Trophoblast cell (in vitro differentiated cells and primary cell): Measurements from ENCODE around the gene KCND2.
A peak's percentile ranks its signal among the peaks of the same experiment; 100 is the strongest.

Source experiments
- DNase-seq, 2 donors: peaks; one replicate each; pipeline ENCODE4 v3.0.0-alpha.2; 2016
- H2AFZ ChIP-seq: 2 replicates; pipeline ENCODE4 v1.6.1; 2013; ENCODE audit warnings: low read length, moderate library complexity, mild to moderate bottlenecking; ENCODE audit not compliant: insufficient read depth, poor library complexity
- H2AK5ac ChIP-seq: 2 replicates; pipeline ENCODE4 v1.6.1; 2013; ENCODE audit warnings: mild to moderate bottlenecking, low read length
- H2BK120ac ChIP-seq: 2 replicates; pipeline ENCODE4 v1.6.1; 2013; ENCODE audit warnings: low read length, mild to moderate bottlenecking, moderate library complexity; ENCODE audit not compliant: insufficient read depth, poor library complexity
- H2BK12ac ChIP-seq: 2 replicates; pipeline ENCODE4 v1.6.1; 2013; ENCODE audit warnings: mild to moderate bottlenecking, low read length, moderate library complexity
- H2BK5ac ChIP-seq: 2 replicates; pipeline ENCODE4 v1.6.1; 2013; ENCODE audit warnings: low read length, low read depth, moderate library complexity, mild to moderate bottlenecking; ENCODE audit not compliant: poor library complexity
- H3K14ac ChIP-seq: 2 replicates; pipeline ENCODE4 v1.6.1; 2013; ENCODE audit warnings: mild to moderate bottlenecking, low read length
- H3K18ac ChIP-seq: 2 replicates; pipeline ENCODE4 v1.6.1; 2013; ENCODE audit warnings: mild to moderate bottlenecking, low read length
- H3K23ac ChIP-seq: 2 replicates; pipeline ENCODE4 v1.6.1; 2013; ENCODE audit warnings: low read length
- H3K27ac ChIP-seq: 2 replicates; pipeline ENCODE4 v1.5.1; 2013; ENCODE audit warnings: low read depth, mild to moderate bottlenecking, inconsistent platforms, low read length, moderate library complexity
- H3K27me3 ChIP-seq: 2 replicates; pipeline ENCODE4 v1.6.1; 2013; ENCODE audit warnings: inconsistent platforms, mild to moderate bottlenecking, low read length, moderate library complexity; ENCODE audit not compliant: insufficient read depth
- H3K36me3 ChIP-seq, 2 experiments: 1 replicate in 1 of 2; 2 replicates in 1 of 2; pipeline ENCODE4 v1.6.1; 2013; ENCODE audit warnings: low read length in 2 of 2, mild to moderate bottlenecking in 2 of 2, moderate library complexity in 1 of 2; ENCODE audit not compliant: insufficient read depth in 2 of 2, control insufficient read depth in 1 of 2
- H3K4ac ChIP-seq: 2 replicates; pipeline ENCODE4 v1.6.1; 2013; ENCODE audit warnings: low read depth, mild to moderate bottlenecking, low read length, moderate library complexity
- H3K4me1 ChIP-seq, 2 experiments: 1 replicate in 1 of 2; 2 replicates in 1 of 2; pipeline ENCODE4 v1.6.1; 2013; ENCODE audit warnings: low read length in 2 of 2, mild to moderate bottlenecking in 2 of 2, moderate library complexity in 1 of 2; ENCODE audit not compliant: insufficient read depth in 2 of 2, control insufficient read depth in 1 of 2
- H3K4me2 ChIP-seq: 2 replicates; pipeline ENCODE4 v1.6.1; 2013; ENCODE audit warnings: inconsistent platforms, mild to moderate bottlenecking, low read length, moderate library complexity
- H3K4me3 ChIP-seq: 2 replicates; pipeline ENCODE4 v1.5.1; 2013; ENCODE audit warnings: mild to moderate bottlenecking, low read depth, low read length, inconsistent platforms
- H3K79me1 ChIP-seq: one replicate; pipeline ENCODE4 v1.6.1; 2013; ENCODE audit warnings: low read length
- H3K79me2 ChIP-seq: 2 replicates; pipeline ENCODE4 v1.6.1; 2013; ENCODE audit warnings: low read length, mild to moderate bottlenecking; ENCODE audit not compliant: control insufficient read depth, insufficient read depth, poor library complexity
- H3K9ac ChIP-seq: 2 replicates; pipeline ENCODE4 v1.6.1; 2013; ENCODE audit warnings: mild to moderate bottlenecking, low read length
- H3K9me3 ChIP-seq: 2 replicates; pipeline ENCODE4 v1.6.1; 2013; ENCODE audit warnings: low read depth, mild to moderate bottlenecking, control low read depth, inconsistent platforms, low read length; ENCODE audit not compliant: insufficient read depth
- H4K12ac ChIP-seq: 2 replicates; pipeline ENCODE4 v1.6.1; 2013; ENCODE audit warnings: low read depth, mild to moderate bottlenecking, low read length, moderate library complexity
- H4K8ac ChIP-seq: 2 replicates; pipeline ENCODE4 v1.6.1; 2013; ENCODE audit warnings: low read depth, mild to moderate bottlenecking, low read length, moderate library complexity
- H4K91ac ChIP-seq: one replicate; pipeline ENCODE4 v1.6.1; 2013; ENCODE audit warnings: low read depth, mild to moderate bottlenecking, low read length, moderate library complexity
- WGBS: extraction: QIAGEN DNeasy Blood & Tissue Kit; methylation state at CpG from one replicate; pipeline ENCODE4 v1.1.7; 2013; ENCODE audit warnings: missing lambda C conversion rate; ENCODE audit not compliant: insufficient read length, insufficient coverage; ENCODE audit errors: extremely low coverage; 5-methylcytosine and 5-hydroxymethylcytosine counted together

KCND2 gene

DNA sequence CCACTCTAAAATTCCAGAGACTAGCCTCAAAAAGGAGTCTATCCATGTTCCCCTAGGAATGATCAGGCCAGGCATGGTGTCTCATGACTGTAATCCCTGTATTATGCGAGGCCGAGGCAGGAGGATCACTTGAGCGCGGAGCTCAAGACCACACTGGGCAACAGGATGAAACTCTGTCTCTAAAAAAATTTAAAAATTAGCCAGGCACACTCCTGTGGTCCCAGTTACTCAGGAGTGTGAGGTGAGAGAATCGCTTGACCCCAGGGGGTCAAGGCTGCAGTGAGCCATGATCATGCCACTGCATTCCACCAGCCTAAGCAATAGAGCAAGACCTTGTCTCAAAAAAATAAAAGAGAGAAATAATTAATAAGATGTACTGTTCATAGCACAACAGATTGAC is 256.8 kb downstream of the KCND2 start:
- no peak overlapping the region for H3K4ac ChIP-seq
- no peak overlapping the region for H3K9ac ChIP-seq
- H2AFZ ChIP-seq, result no peak overlapping the region
- no peaks in the 10 kb centered on the region for H3K4me1 ChIP-seq
- H2AK5ac ChIP-seq, result no peak overlapping the region
- H4K91ac ChIP-seq, result no peak overlapping the region
- H3K23ac ChIP-seq, result no peak overlapping the region
- no peaks in the 10 kb centered on the region for H3K79me1 ChIP-seq
- H4K12ac ChIP-seq, result no peak overlapping the region
- H3K9me3 ChIP-seq, result no peaks in the 10 kb centered on the region
- H3K4me3 ChIP-seq, result no peak overlapping the region
- H3K27ac ChIP-seq, result no peak overlapping the region
- no peaks in the 10 kb centered on the region for H3K27me3 ChIP-seq
- no peak overlapping the region for H3K14ac ChIP-seq
- H2BK5ac ChIP-seq, result no peak overlapping the region
- no peaks in the 10 kb centered on the region for H3K36me3 ChIP-seq
- H2BK120ac ChIP-seq, result no peak overlapping the region
- no peaks in the 10 kb centered on the region for H3K79me2 ChIP-seq
- no peak overlapping the region for H4K8ac ChIP-seq
- no CpG with 5 or more reads among the region's 5 CpGs for WGBS
- no peak overlapping the region for H2BK12ac ChIP-seq
- no peak overlapping the region for H3K4me2 ChIP-seq
- no peak for DNase-seq
- no peak overlapping the region for H3K18ac ChIP-seq

DNA sequence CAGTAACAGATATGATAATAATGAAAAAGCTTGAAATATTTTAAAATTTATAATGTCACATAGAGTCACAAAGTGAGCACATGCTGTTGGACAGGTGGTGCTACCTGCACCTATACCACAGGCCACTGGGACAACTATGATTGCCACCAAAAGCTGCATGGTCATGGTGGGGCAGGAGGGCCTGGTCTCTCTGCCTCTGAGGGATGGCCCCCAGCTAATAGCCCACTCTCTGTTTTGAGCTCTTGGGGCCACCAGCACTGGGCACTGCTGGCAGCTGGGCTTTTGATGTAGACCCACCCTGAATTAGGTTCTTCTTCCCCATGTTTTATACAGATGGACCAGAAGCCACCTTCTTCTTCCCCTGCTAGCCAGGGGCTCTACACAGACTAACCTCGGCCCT is 265.4 kb downstream of the KCND2 start:
- Histone ChIP-seq H2BK5ac (no peak overlapping the region), H3K9ac (no peak overlapping the region), H3K36me3 (no peaks in the 10 kb centered on the region), H2AFZ (no peak overlapping the region), H3K4me1 (no peaks in the 10 kb centered on the region), H3K4me3 (peak overlapping the region; percentile 50), H3K79me2 (no peaks in the 10 kb centered on the region), H3K79me1 (no peaks in the 10 kb centered on the region), H4K12ac (no peak overlapping the region), H3K4me2 (no peak overlapping the region), H2BK12ac (no peak overlapping the region), H3K23ac (no peak overlapping the region), H3K9me3 (no peaks in the 10 kb centered on the region), H3K18ac (no peak overlapping the region), H4K8ac (no peak overlapping the region), H2BK120ac (no peak overlapping the region), H3K27me3 (no peaks in the 10 kb centered on the region), H2AK5ac (no peak overlapping the region), H3K27ac (no peak overlapping the region), H3K4ac (no peak overlapping the region), H3K14ac (no peak overlapping the region), H4K91ac (no peak overlapping the region)
- no peak for DNase-seq
- no CpG with 5 or more reads among the region's 1 CpG for WGBS

DNA sequence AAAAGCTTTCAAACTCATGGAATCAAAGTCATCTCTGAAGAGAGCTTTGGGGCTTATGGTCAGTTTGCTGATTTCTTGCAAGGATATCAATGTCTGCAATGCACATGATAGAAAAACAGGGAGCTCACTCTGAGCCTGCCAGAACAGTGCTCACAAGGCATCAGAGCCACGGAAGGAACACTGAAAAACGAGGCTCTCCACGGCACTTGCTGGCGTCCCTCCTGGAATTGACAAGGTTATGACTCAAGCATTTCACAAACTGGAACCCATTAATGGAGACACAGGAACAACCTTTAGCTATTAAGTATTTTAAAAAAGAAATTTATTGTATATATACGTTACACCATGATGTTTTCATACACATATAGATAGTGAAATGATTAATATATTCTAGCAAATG is 266.3 kb downstream of the KCND2 start:
- no peak overlapping the region for H2BK12ac ChIP-seq
- no peak overlapping the region for H2BK5ac ChIP-seq
- H2BK120ac ChIP-seq, result no peak overlapping the region
- no peak overlapping the region for H4K12ac ChIP-seq
- H3K14ac ChIP-seq, result no peak overlapping the region
- peak overlapping the region; percentile 34 for H3K9ac ChIP-seq
- peak overlapping the region; percentile 15 for H3K23ac ChIP-seq
- no peak overlapping the region for H2AK5ac ChIP-seq
- no peaks in the 10 kb centered on the region for H3K9me3 ChIP-seq
- no peaks in the 10 kb centered on the region for H3K27me3 ChIP-seq
- H3K18ac ChIP-seq, result no peak overlapping the region
- H4K91ac ChIP-seq, result no peak overlapping the region
- H4K8ac ChIP-seq, result no peak overlapping the region
- no peaks in the 10 kb centered on the region for H3K4me1 ChIP-seq
- H3K79me2 ChIP-seq, result no peaks in the 10 kb centered on the region
- no peak overlapping the region for H3K4me3 ChIP-seq
- H3K4me2 ChIP-seq, result no peak overlapping the region
- H3K4ac ChIP-seq, result no peak overlapping the region
- DNase-seq, result no peak
- no peaks in the 10 kb centered on the region for H3K36me3 ChIP-seq
- WGBS, result no CpG with 5 or more reads among the region's 5 CpGs
- H2AFZ ChIP-seq, result no peak overlapping the region
- no peaks in the 10 kb centered on the region for H3K79me1 ChIP-seq
- H3K27ac ChIP-seq, result no peak overlapping the region

DNA sequence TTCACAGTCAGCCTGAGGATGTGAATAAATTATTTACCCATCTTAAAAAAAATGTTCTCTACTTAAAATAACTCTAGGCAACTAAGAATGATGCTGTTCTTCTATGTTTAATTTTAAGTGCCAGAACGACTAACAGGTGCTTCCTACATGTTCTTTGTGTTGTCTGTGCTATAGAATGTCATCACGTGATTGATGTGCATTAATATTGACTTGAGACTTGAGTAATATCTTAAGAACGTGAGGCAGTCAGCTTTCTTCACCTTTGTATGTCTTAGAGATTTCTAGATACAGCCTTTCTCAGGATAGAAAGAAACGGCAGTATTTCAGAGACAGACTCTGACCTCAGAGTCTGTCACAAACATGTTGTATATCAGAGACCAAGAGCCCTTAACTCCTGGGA is 274.6 kb downstream of the KCND2 start:
- Histone ChIP-seq H3K27ac (no peak overlapping the region), H3K79me1 (no peaks in the 10 kb centered on the region), H3K4me1 (no peaks in the 10 kb centered on the region), H2BK5ac (no peak overlapping the region), H2BK120ac (no peak overlapping the region), H3K9ac (no peak overlapping the region), H3K4me2 (no peak overlapping the region), H3K4ac (no peak overlapping the region), H3K4me3 (no peak overlapping the region), H3K36me3 (no peaks in the 10 kb centered on the region), H2AK5ac (no peak overlapping the region), H3K27me3 (no peaks in the 10 kb centered on the region), H2AFZ (no peak overlapping the region), H2BK12ac (no peak overlapping the region), H4K12ac (no peak overlapping the region), H3K9me3 (no peaks in the 10 kb centered on the region), H4K8ac (no peak overlapping the region), H4K91ac (no peak overlapping the region), H3K18ac (no peak overlapping the region), H3K79me2 (no peaks in the 10 kb centered on the region), H3K23ac (no peak overlapping the region), H3K14ac (no peak overlapping the region)
- DNase-seq, result peak in 1 of 2 donors; percentile 16
- no CpG with 5 or more reads among the region's 4 CpGs for WGBS
